ENCODE data around the gene MEGF6. TPM values are rescaled to one million over a fixed set of nuclear protein-coding genes. Genes with fewer than 3 reads are reported as not detected.
"Not testable (repeated sequence)": the region's sequence is repeated elsewhere in the genome, so short reads cannot be mapped to it uniquely, and the experiment has no call there.

MEGF6 gene
- total RNA-seq, 2 donors from 2014 or later = 67.3 to 82.5 TPM

- not testable (repeated sequence) for H3K36me3 ChIP-seq; H3K4me3 ChIP-seq; H3K9me3 ChIP-seq; H3K27me3 ChIP-seq (replicated peaks; ENCODE audit: insufficient read depth); H3K27ac ChIP-seq
- TF ChIP-seq CTCF (IDR thresholded peaks at IDR 0.05) = peak; percentile 18 to 78 (median 60)
- H3K4me1 ChIP-seq (replicated peaks) = peaks cover 15% of the 10 kb centered on the region
- intact Hi-C loops (cut with DNase I) = loop anchor here (2.0 kb wide), 1 partner anchor 168 kb away; no protein-coding TSS in a partner anchor
- WGBS = 9% methylated on average over 15 of the region's 15 CpGs
- DNase-seq (ENCODE audit: low spot score) = peak; percentile 27
These were observed 9.9 kb upstream of the MEGF6 start for GRCh38 chr1:3621151-3621671.

- 86% methylated on average over 12 of the region's 12 CpGs for WGBS
These were observed 9.4 kb upstream of the MEGF6 start for GRCh38 chr1:3620708-3621107.

GRCh38 chr1:3618881-3619671 is 7.8 kb upstream of the MEGF6 start:
- no peak for TF ChIP-seq POLR2A (IDR thresholded peaks at IDR 0.05)
- TF ChIP-seq CTCF (IDR thresholded peaks at IDR 0.05) = peak; percentile 68 to 90 (median 90)
- TF ChIP-seq POLR2AphosphoS5 (IDR thresholded peaks at IDR 0.05) = peak; percentile 60
- Histone ChIP-seq H3K9me3 (no peaks in the 10 kb centered on the region), H3K36me3 (no peaks in the 10 kb centered on the region), H3K27ac (no peak overlapping the region), H3K4me3 (no peak overlapping the region), H3K4me1 (replicated peaks) (peaks cover 14% of the 10 kb centered on the region), H3K27me3 (replicated peaks; ENCODE audit: insufficient read depth) (no peaks in the 10 kb centered on the region)
- WGBS = 30% methylated on average over 18 of the region's 21 CpGs
- DNase-seq (ENCODE audit: low spot score) = peak; percentile 78
- intact Hi-C loops (cut with DNase I) = loop anchor here (2.0 kb wide), 1 partner anchor 128 kb away; no protein-coding TSS in a partner anchor

More at GRCh38 chr1:3620708-3621107, 9.4 kb upstream of the MEGF6 start:
- Histone ChIP-seq H3K9me3 (no peaks in the 10 kb centered on the region), H3K27ac (no peak overlapping the region), H3K4me3 (no peak overlapping the region), H3K36me3 (no peaks in the 10 kb centered on the region), H3K4me1 (replicated peaks) (peaks cover 15% of the 10 kb centered on the region), H3K27me3 (replicated peaks; ENCODE audit: insufficient read depth) (no peaks in the 10 kb centered on the region)
- no peak for DNase-seq (ENCODE audit: low spot score)
- intact Hi-C loops (cut with DNase I) = loop anchor here (2.0 kb wide), 1 partner anchor 168 kb away; no protein-coding TSS in a partner anchor
- TF ChIP-seq POLR2A (IDR thresholded peaks at IDR 0.05) (no peak), POLR2AphosphoS5 (IDR thresholded peaks at IDR 0.05) (no peak), CTCF (IDR thresholded peaks at IDR 0.05) (no peak)

- Histone ChIP-seq H3K4me1 (replicated peaks) (peaks cover 9% of the 10 kb centered on the region), H3K27ac (no peak overlapping the region), H3K27me3 (replicated peaks; ENCODE audit: insufficient read depth) (no peaks in the 10 kb centered on the region), H3K36me3 (no peaks in the 10 kb centered on the region), H3K9me3 (no peaks in the 10 kb centered on the region), H3K4me3 (no peak overlapping the region)
- WGBS = 63% methylated on average over 9 of the region's 9 CpGs
- no peak for TF ChIP-seq CTCF (IDR thresholded peaks at IDR 0.05)
- TF ChIP-seq POLR2AphosphoS5 (IDR thresholded peaks at IDR 0.05) = no peak
- TF ChIP-seq POLR2A (IDR thresholded peaks at IDR 0.05) = no peak
- intact Hi-C loops (cut with DNase I) = loop anchor here (2.0 kb wide), 1 partner anchor 128 kb away; no protein-coding TSS in a partner anchor
- DNase-seq (ENCODE audit: low spot score) = no peak
These were observed 7.2 kb upstream of the MEGF6 start for GRCh38 chr1:3618531-3618880.
